Fibroblast of the aortic adventitia (primary cell): ENCODE measurements around the gene SUOX. TPM values are rescaled to one million over a fixed set of nuclear protein-coding genes. Genes with fewer than 3 reads are reported as not detected.
"Not testable (repeated sequence)": the region's sequence is repeated elsewhere in the genome, so short reads cannot be mapped to it uniquely, and the experiment has no call there.

ENCODE experiments used
- DNase-seq: peaks from one replicate; pipeline ENCODE4 v3.0.0-alpha.2; 2010; ENCODE audit warnings: low read depth
- H3K4me3 ChIP-seq: 2 replicates; pipeline ENCODE4 v1.5.1; 2011; ENCODE audit warnings: low read depth, mild to moderate bottlenecking, control low read depth, low read length, moderate library complexity
- CTCF ChIP-seq: IDR thresholded peaks from 2 replicates; pipeline ENCODE4 v1.5.1; 2011; ENCODE audit warnings: mild to moderate bottlenecking, low read length, control low read depth, inconsistent platforms; ENCODE audit not compliant: insufficient read depth
- total RNA-seq: library from RNA; depleted of rRNA; stranded (reverse); fragments of >200 nt; gene quantifications from 2 replicates; pipeline ENCODE4 v1.2.3, GENCODE V29; 2012; ENCODE audit warnings: low replicate concordance

Gene SUOX
- total RNA-seq, 1 donor: 20.4 TPM

DNA sequence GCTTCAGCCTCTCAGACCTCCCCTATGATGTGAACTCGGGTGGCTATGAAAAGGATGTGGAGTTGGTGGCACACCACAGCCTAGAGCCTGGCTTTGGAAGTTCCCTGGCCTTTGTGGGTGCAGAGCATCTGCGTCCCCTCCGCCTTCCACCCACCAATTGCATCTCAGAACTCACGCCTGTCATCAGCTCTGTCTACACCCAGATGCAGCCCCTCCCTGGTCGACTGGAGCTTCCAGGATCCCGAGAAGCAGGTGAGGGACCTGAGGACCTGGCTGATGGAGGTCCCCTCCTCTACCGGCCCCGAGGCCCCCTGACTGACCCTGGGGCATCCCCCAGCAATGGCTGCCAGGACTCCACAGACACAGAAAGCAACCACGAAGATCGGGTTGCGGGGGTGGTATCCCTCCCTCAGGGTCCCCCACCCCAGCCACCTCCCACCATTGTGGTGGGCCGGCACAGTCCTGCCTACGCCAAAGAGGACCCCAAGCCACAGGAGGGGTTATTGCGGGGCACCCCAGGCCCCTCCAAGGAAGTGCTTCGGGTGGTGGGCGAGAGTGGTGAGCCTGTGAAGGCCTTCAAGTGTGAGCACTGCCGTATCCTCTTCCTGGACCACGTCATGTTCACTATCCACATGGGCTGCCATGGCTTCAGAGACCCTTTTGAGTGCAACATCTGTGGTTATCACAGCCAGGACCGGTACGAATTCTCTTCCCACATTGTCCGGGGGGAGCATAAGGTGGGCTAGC lies 37.7 kb downstream of the SUOX start:
- no peak for TF ChIP-seq CTCF
- no peak overlapping the region for H3K4me3 ChIP-seq
- no peak for DNase-seq

DNA sequence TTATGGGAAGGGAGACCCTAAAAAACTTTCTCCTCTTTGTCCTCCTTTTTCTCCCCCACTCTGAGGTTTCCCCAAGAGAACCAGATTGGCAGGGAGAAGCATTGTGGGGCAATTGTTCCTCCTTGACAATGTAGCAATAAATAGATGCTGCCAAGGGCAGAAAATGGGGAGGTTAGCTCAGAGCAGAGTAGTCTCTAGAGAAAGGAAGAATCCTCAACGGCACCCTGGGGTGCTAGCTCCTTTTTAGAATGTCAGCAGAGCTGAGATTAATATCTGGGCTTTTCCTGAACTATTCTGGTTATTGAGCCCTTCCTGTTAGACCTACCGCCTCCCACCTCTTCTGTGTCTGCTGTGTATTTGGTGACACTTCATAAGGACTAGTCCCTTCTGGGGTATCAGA lies 40.1 kb downstream of the SUOX start:
- H3K4me3 ChIP-seq: no peak overlapping the region
- no peak for DNase-seq
- TF ChIP-seq CTCF: no peak

DNA sequence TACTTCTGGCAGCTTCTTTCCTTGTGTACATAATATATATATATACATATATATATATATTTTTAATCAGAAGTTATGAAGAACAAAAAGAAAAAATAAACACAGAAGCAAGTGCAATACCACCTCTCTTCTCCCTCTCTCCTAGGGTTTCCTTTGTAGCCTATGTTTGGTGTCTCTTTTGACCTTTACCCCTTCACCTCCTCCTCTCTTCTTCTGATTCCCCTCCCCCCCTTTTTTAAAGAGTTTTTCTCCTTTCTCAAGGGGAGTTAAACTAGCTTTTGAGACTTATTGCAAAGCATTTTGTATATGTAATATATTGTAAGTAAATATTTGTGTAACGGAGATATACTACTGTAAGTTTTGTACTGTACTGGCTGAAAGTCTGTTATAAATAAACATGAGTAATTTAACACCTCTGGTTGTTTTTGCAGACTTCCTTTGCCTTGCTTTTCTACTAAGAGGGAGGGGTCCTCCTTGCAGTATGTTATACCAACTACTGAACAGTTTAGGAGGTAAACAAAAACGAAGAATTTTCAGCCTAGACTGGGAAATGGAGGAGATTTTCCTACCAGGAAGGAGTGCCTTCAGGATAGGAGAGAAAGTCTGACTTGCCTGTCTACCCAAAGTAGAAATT lies 41.1 kb downstream of the SUOX start:
- DNase-seq: no peak
- H3K4me3 ChIP-seq: no peak overlapping the region
- TF ChIP-seq CTCF: no peak

DNA sequence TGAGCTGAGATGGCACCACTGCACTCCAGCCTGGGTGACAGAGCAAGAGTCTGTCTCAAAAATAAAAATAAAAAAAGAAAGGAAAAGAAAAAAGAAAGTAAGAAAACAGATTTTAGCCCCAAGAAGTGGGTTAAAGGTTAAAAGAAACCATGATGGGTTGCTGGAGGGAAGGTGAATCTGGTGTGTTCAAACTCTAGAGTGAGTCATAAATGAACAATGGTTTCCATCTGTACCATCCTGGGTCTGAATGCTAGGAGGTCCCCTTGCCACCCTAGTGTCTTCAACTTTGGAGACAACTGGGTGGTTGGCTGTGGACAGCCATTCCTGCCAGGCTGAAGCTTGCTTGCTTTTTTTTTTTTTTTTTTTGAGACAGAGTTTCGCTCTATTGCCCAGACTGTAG lies 43.1 kb downstream of the SUOX start:
- no peak for TF ChIP-seq CTCF
- DNase-seq: no peak
- no peak overlapping the region for H3K4me3 ChIP-seq

GRCh38 chr12:56040963-56041551 lies 44.0 kb downstream of the SUOX start:
- H3K4me3 ChIP-seq: peak overlapping the region; percentile 60
- no peak for TF ChIP-seq CTCF
- no peak for DNase-seq

DNA sequence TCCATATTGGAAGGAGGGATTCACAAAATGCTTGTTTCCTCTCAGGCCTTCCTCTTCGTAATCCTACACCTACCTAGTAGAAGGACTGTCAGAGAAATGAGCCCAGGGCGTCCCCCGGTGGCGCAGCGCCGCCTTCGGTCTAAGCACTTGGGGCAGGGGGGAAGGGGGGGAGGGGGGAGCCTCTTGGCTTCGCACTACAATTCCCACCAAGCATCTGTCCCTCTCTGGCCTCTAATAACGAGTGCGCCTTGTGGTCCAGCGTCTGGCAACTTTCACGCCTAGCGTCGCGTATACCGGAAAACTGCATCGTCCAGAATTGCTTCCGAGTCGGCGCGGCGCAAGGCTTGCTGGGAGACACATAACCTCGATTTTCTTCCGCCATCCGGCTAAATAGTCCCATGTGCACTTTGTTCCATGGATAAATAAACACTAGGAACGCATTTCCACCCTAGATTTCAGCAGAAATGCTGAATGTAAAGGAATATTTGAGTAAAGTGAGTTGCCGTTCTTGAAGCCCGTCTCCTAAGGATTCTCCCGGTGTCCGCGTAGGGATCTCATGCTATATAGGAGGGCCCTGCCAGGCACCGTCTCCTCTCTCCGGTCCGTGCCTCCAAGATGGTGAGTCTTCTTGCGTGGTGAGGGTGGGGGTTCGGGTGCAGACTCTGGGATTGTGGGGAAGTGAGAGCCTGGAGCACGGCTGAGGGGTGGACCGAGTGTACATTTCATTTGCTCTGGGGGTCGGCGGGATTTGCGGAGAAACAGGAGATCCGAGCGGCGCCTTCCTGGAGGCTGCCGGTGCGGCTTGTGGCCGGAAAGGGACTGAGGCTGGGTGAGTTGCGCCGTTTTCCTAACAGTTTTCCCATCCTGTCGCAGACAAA lies 44.7 kb downstream of the SUOX start, which contains the start of gene RPS26:
Gene RPS26 (plus strand): TSS at position 367 of the 878 bp plus-strand sequence. CDS start 249 bp downstream, at position 616.
- H3K4me3 ChIP-seq: peak within 1 kb of the TSS; percentile 77
- TF ChIP-seq CTCF: peak; percentile 56
- DNase-seq: peak; percentile 100

DNA sequence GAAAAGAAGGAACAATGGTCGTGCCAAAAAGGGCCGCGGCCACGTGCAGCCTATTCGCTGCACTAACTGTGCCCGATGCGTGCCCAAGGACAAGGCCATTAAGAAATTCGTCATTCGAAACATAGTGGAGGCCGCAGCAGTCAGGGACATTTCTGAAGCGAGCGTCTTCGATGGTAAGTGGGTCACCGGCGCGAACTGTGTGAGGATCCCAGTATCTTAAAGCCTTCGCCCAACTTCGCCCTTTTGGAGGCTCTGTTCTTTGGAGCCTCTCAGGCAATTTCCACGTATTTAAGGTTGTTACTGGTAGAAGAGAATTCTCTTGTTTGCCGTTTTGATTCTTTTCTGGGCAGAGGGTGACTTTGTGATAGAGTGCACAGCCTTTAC lies 45.3 kb downstream of the SUOX start:
- not testable (repeated sequence) for DNase-seq
- peak overlapping the region; percentile 77 for H3K4me3 ChIP-seq
